MM.1S (cell line): ENCODE results near the gene EFNA4.

Experiments
- DNase-seq: peaks from one replicate; pipeline ENCODE4 v3.0.0-alpha.2; 2015
- H2AFZ ChIP-seq: fragments of 300-600 bp; sonication (generic); 2 replicates; pipeline ENCODE4 v1.6.0; 2016; ENCODE audit warnings: antibody characterized with exemption, low read length
- H3F3A ChIP-seq: fragments of 300-600 bp; sonication (generic); 2 replicates; pipeline ENCODE4 v1.6.1; 2016; ENCODE audit warnings: mild to moderate bottlenecking, antibody characterized with exemption, low read length, moderate library complexity, mixed read lengths; ENCODE audit not compliant: insufficient read depth
- H3K27ac ChIP-seq: fragments of 300-600 bp; sonication (generic); 2 replicates; pipeline ENCODE4 v1.5.1; 2016; ENCODE audit warnings: mild to moderate bottlenecking, low read length
- H3K27me3 ChIP-seq: fragments of 300-600 bp; sonication (generic); replicated peaks from 2 replicates; pipeline ENCODE4 v1.6.0; 2016; ENCODE audit warnings: low read length; ENCODE audit not compliant: insufficient read depth
- H3K36me3 ChIP-seq: fragments of 300-600 bp; sonication (generic); replicated peaks from 2 replicates; pipeline ENCODE4 v1.6.1; 2016; ENCODE audit warnings: mild to moderate bottlenecking, low read length, mixed read lengths; ENCODE audit not compliant: insufficient read depth
- H3K4me1 ChIP-seq: fragments of 300-600 bp; sonication (generic); 2 replicates; pipeline ENCODE4 v1.6.1; 2016; ENCODE audit warnings: low read length, mixed read lengths
- H3K4me2 ChIP-seq: fragments of 300-600 bp; sonication (generic); 2 replicates; pipeline ENCODE4 v1.6.0; 2016; ENCODE audit warnings: low read depth, low read length
- H3K4me3 ChIP-seq: fragments of 300-600 bp; sonication (generic); 2 replicates; pipeline ENCODE4 v1.5.1; 2016; ENCODE audit warnings: low read length, mixed read lengths
- H3K79me2 ChIP-seq: fragments of 300-600 bp; sonication (generic); 2 replicates; pipeline ENCODE4 v1.6.1; 2016; ENCODE audit warnings: mixed run types, low read length, mixed read lengths
- H3K9ac ChIP-seq: fragments of 300-600 bp; sonication (generic); 2 replicates; pipeline ENCODE4 v1.6.1; 2016; ENCODE audit warnings: low read length, mixed read lengths
- H3K9me2 ChIP-seq: fragments of 300-600 bp; sonication (generic); replicated peaks from 2 replicates; pipeline ENCODE4 v1.6.1; 2016; ENCODE audit warnings: mild to moderate bottlenecking, low read length, mixed read lengths; ENCODE audit not compliant: insufficient read depth
- H3K9me3 ChIP-seq: fragments of 300-600 bp; sonication (generic); replicated peaks from 2 replicates; pipeline ENCODE4 v1.6.1; 2016; ENCODE audit warnings: mild to moderate bottlenecking, low read length, mixed read lengths; ENCODE audit not compliant: insufficient read depth
- H4K20me1 ChIP-seq: fragments of 300-600 bp; sonication (generic); 2 replicates; pipeline ENCODE4 v1.6.1; 2016; ENCODE audit warnings: mild to moderate bottlenecking, low read length, moderate library complexity, mixed read lengths; ENCODE audit not compliant: insufficient read depth
- CTCF ChIP-seq: fragments of 300-600 bp; sonication (generic); IDR thresholded peaks from 2 replicates; pipeline ENCODE4 v1.5.1; 2016; ENCODE audit warnings: antibody characterized with exemption, low read length, mixed read lengths
- EZH2 ChIP-seq: fragments of 300-600 bp; sonication (generic); optimal IDR thresholded peaks from 2 replicates; pipeline ENCODE3; 2017; ENCODE audit warnings: low read depth, mild to moderate bottlenecking, antibody characterized with exemption, low read length, mixed read lengths
- EZH2phosphoT487 ChIP-seq: fragments of 300-600 bp; sonication (generic); IDR thresholded peaks from 2 replicates; pipeline ENCODE4 v1.6.1; 2018; ENCODE audit warnings: antibody characterized with exemption, low read length

Gene EFNA4

DNA sequence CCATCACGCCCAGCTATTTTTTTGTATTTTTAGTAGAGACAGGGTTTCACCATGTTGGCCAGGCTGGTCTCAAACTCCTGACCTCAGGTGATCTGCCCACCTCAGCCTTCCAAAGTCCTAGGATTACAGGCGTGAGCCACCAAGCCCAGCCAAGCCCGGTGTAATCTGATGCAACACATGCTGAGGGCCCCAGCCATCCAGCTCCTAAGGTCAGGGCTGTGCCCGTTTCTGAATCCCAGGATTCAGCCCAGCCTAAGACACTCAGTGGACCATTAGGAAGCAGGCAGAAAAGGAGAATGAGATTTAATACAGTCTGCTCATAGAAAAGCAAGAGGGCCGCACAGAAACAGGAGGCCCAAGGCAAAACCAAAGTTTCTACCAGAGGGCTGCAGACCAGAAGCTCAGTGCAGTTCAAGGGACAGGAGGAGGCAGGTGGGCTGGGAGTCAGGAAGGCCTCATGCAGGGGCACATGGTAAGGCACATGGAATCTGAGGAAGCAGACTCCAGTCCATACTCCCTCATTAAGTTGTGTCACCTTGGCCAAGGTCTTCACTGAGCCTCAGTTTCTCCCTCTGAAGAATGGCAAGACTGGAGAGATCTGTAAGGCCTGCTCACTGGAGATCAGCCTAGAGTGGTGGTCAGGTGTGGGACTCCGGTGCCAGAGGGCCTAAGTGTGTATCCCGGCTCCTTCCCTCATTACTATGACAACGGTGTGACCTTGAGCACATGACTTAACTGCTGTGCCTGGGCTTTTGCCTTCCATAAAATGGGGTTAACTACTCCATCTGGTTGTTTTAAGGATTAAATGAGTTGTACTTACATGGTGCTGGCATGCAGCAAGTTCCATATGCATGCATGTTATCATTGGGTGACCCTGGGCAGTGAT lies 14.8 kb upstream of the EFNA4 start:
- no peaks in the 10 kb centered on the region for H4K20me1 ChIP-seq
- no peaks in the 10 kb centered on the region for H3K27me3 ChIP-seq
- no peaks in the 10 kb centered on the region for H3K9me2 ChIP-seq
- H3K9ac ChIP-seq: no peak overlapping the region
- no peaks in the 10 kb centered on the region for H3K36me3 ChIP-seq
- no peak overlapping the region for H3K4me3 ChIP-seq
- H3K9me3 ChIP-seq: no peaks in the 10 kb centered on the region
- H3K4me1 ChIP-seq: peaks cover 34% of the 10 kb centered on the region
- no peak overlapping the region for H3K27ac ChIP-seq
- H2AFZ ChIP-seq: no peak overlapping the region
- DNase-seq: no peak
- H3K4me2 ChIP-seq: no peak overlapping the region
- TF ChIP-seq CTCF: no peak
- TF ChIP-seq EZH2phosphoT487: no peak
- H3F3A ChIP-seq: peaks cover 14% of the 10 kb centered on the region
- peaks cover 24% of the 10 kb centered on the region for H3K79me2 ChIP-seq

DNA sequence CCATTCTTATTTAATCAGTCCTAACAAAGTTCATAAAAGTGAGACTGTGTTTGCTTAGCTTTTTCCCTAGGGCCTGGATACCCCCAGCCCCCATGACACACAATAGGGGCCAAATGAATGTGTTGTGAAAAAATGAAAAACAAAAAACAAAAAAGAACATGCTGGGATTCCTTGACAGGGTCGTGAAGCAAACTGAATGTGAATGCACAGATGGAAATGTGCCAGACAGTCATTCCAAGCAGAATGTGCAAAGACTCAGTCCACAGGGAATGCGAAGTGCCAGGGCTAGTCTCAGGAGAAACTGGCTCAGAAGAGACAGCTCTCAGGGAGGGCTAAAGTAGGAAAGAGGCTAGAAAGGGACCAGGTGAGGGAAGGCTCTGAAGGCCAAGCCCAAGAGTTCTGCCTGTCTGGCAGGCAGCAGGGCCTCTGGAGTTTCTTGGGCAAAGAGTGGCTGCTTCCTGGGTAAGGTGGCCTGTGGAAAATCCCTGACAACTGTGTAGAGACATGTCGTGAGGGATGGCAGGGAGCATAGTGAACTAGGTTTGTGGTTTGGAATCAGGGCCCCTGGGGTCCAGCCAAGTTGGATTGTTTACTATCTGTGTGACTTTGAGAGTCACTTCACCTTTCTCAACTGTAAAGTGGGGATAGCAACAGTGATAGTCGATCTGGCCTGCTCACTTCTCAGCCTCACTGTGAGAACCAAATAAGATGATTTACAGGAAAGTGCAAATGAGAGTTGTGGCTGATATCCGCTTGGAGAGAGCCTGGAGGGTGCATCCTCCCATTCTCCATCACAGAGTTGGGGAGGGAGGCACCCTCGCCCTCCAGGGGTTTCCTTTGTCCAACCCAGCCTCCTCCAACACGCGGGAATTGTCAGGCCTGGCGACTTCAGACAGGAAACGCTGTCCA lies 13.6 kb upstream of the EFNA4 start:
- no peaks in the 10 kb centered on the region for H3K9me3 ChIP-seq
- peak overlapping the region; percentile 91 for H2AFZ ChIP-seq
- peak overlapping the region; percentile 93 for H3K4me2 ChIP-seq
- H3F3A ChIP-seq: peaks cover 14% of the 10 kb centered on the region
- H3K79me2 ChIP-seq: peaks cover 30% of the 10 kb centered on the region
- no peaks in the 10 kb centered on the region for H4K20me1 ChIP-seq
- H3K4me3 ChIP-seq: peak overlapping the region; percentile 91
- H3K9me2 ChIP-seq: no peaks in the 10 kb centered on the region
- DNase-seq: no peak
- H3K27me3 ChIP-seq: no peaks in the 10 kb centered on the region
- no peak for TF ChIP-seq EZH2phosphoT487
- TF ChIP-seq EZH2: no peak
- TF ChIP-seq CTCF: no peak
- peak overlapping the region; percentile 72; the same call in 1 of the 2 replicates for H3K9ac ChIP-seq
- peaks cover 22% of the 10 kb centered on the region for H3K4me1 ChIP-seq
- peak overlapping the region; percentile 55; the same call in 1 of the 2 replicates for H3K27ac ChIP-seq
- H3K36me3 ChIP-seq: no peaks in the 10 kb centered on the region

DNA sequence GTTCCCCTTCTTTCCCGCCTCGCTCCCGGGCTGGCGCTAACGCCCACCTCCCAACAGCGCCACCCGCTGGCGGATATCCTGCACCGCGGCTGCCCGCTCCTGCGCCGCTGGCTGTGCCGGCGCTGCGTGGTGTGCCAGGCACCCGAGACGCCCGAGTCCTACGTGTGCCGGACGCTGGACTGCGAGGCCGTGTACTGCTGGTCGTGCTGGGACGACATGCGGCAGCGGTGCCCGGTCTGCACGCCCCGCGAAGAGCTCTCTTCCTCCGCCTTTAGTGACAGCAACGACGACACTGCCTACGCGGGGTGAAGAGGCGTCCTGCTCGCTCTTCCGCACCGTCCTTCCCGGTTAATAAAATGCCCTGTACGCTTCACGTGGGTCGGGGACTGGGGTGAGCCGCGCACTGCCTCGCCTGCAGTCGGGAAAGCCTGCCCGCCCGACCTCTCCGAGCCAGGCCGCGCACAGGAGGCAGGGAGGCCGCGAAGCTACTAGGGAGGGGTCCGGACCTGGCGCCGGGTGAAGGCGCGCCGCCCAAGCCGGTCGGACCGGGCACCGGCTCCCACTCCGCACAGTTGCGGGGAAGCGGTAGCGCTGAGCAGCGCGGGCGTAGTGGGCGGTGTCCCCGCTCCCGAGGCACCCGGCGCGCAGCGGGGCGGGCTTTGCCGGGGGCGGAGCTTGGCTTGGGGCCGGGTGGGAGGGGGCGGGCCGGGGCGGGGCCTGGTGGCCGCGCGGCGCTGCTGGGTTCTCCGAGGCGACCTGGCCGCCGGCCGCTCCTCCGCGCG lies 12.8 kb upstream of the EFNA4 start, which contains the start of gene ADAM15:
Gene ADAM15 (plus strand): TSS at position 757 of the 782 bp plus-strand sequence. CDS start 71 bp downstream, outside the sequence.
- peaks cover 14% of the 10 kb centered on the region for H3F3A ChIP-seq
- peak; percentile 92 for DNase-seq
- TF ChIP-seq EZH2: no peak
- peak; percentile 100 for TF ChIP-seq CTCF

More for the DNA sequence above, 12.8 kb upstream of the EFNA4 start, which contains the start of gene ADAM15:
- H3K4me3 ChIP-seq: peak within 1 kb of the TSS; percentile 97
- H3K27me3 ChIP-seq: no peaks in the 10 kb centered on the region
- no peaks in the 10 kb centered on the region for H3K9me2 ChIP-seq
- peak within 1 kb of the TSS; percentile 99 for H3K4me2 ChIP-seq
- no peaks in the 10 kb centered on the region for H3K9me3 ChIP-seq
- H3K4me1 ChIP-seq: peaks cover 16% of the 10 kb centered on the region
- H2AFZ ChIP-seq: peak within 1 kb of the TSS; percentile 92
- peak within 1 kb of the TSS; percentile 84 for H3K9ac ChIP-seq
- H3K36me3 ChIP-seq: no peaks in the 10 kb centered on the region
- H3K27ac ChIP-seq: peak within 1 kb of the TSS; percentile 55; the same call in 1 of the 2 replicates
- H4K20me1 ChIP-seq: no peaks in the 10 kb centered on the region
- peaks cover 30% of the 10 kb centered on the region for H3K79me2 ChIP-seq
